T-cell (primary cell): Measurements from ENCODE around the gene GPR75. TPM values are rescaled to one million over a fixed set of nuclear protein-coding genes. Genes with fewer than 3 reads are reported as not detected.

Source experiments
- ATAC-seq, 4 experiments: fragments of 200-7000 bp in 3 of 4; fragments of 150-1000 bp in 1 of 4; cut with Tn5 transposase; replicated peaks in 1 of 4; 1 replicate in 3 of 4; 2 replicates in 1 of 4; pipeline ENCODE4 v1.10.0; 2021; ENCODE audit warnings: moderate library complexity in 3 of 4, mild to moderate bottlenecking in 2 of 4, moderate number of reproducible peaks in 1 of 4
- CTCF ChIA-PET, 2 donors: fragments of 300-600 bp; sonication (Branson Sonifier 250); formaldehyde crosslinking; loops; one replicate each; lab custom pipeline; 2022; ENCODE audit warnings: antibody characterized with exemption in 2 of 2; lab: Charles Lee
- POLR2A ChIA-PET, 2 donors: fragments of 300-600 bp; sonication (Branson Sonifier 250); formaldehyde crosslinking; loops; one replicate each; lab custom pipeline; 2022; ENCODE audit warnings: antibody characterized with exemption in 2 of 2; lab: Charles Lee
- DNase-seq, 35 experiments: peaks; one replicate each; pipeline versions ENCODE4 v3.0.0 to v3.0.0-alpha.2; 2013 to 2023
- H3K27ac ChIP-seq: one replicate; pipeline ENCODE4 v1.5.1; 2013; ENCODE audit warnings: low read length
- H3K27me3 ChIP-seq, 2 experiments: replicated peaks in 1 of 2; 1 replicate in 1 of 2; 2 replicates in 1 of 2; pipeline versions ENCODE4 v1.6.1 to v1.7.0; 2013; ENCODE audit warnings: low read length in 1 of 2, mixed read lengths in 1 of 2; ENCODE audit not compliant: control insufficient read depth in 2 of 2, insufficient read depth in 2 of 2; ENCODE audit errors: extremely low read depth in 1 of 2
- H3K36me3 ChIP-seq, 2 donors: 1 replicate in 1 of 2; 2 replicates in 1 of 2; pipeline versions ENCODE4 v1.6.1 to v1.7.0; 2013; ENCODE audit warnings: low read length in 1 of 2; ENCODE audit not compliant: control insufficient read depth in 2 of 2, insufficient read depth in 1 of 2; ENCODE audit errors: extremely low read depth in 1 of 2
- H3K4me1 ChIP-seq, 2 experiments: 1 replicate in 1 of 2; 2 replicates in 1 of 2; pipeline versions ENCODE4 v1.6.1 to v1.7.0; 2013; ENCODE audit warnings: low read length in 2 of 2, mixed read lengths in 1 of 2; ENCODE audit not compliant: insufficient read depth in 2 of 2, control insufficient read depth in 1 of 2; ENCODE audit errors: extremely low read depth in 1 of 2
- H3K4me3 ChIP-seq, 2 donors: 1 replicate in 1 of 2; 2 replicates in 1 of 2; pipeline versions ENCODE4 v1.5.1 to v1.7.0; 2013; ENCODE audit warnings: mild to moderate bottlenecking in 2 of 2, low read length in 1 of 2, moderate library complexity in 1 of 2; ENCODE audit not compliant: control insufficient read depth in 1 of 2; ENCODE audit errors: extremely low read depth in 1 of 2
- H3K9me3 ChIP-seq: 2 replicates; pipeline ENCODE4 v1.7.0; 2013
- H3K27ac Mint-ChIP-seq, 2 donors: one replicate each; pipeline ENCODE4 v1.8.0; 2020 to 2021; ENCODE audit warnings: mild to moderate bottlenecking in 2 of 2, mixed read lengths in 2 of 2
- H3K27me3 Mint-ChIP-seq, 2 donors: one replicate each; pipeline ENCODE4 v1.8.0; 2021 to 2022; ENCODE audit warnings: mixed read lengths in 2 of 2
- H3K36me3 Mint-ChIP-seq: one replicate; pipeline ENCODE4 v1.8.0; 2021; ENCODE audit warnings: mixed read lengths
- H3K4me1 Mint-ChIP-seq, 3 donors: one replicate each; pipeline ENCODE4 v1.8.0; 2020 to 2022; ENCODE audit warnings: mixed read lengths in 3 of 3, mild to moderate bottlenecking in 1 of 3
- H3K4me3 Mint-ChIP-seq, 3 donors: one replicate each; pipeline ENCODE4 v1.8.0; 2020 to 2022; ENCODE audit warnings: mild to moderate bottlenecking in 3 of 3, mixed read lengths in 3 of 3, moderate library complexity in 3 of 3
- H3K9me3 Mint-ChIP-seq, 3 donors: one replicate each; pipeline ENCODE4 v1.8.0; 2020 to 2022; ENCODE audit warnings: mixed read lengths in 3 of 3
- WGBS: methylation state at CpG from one replicate; pipeline ENCODE4 v1.1.5; 2013; ENCODE audit warnings: missing lambda C conversion rate; ENCODE audit not compliant: insufficient coverage; 5-methylcytosine and 5-hydroxymethylcytosine counted together
- total RNA-seq, 35 experiments: library from RNA in 6 of 35; stranded (reverse) in 6 of 35; fragments of 120-200 nt in 1 of 35; gene quantifications; one replicate each; pipeline versions ENCODE4 v1.2.1 to v1.2.4 and lab custom pipeline; 2013 to 2026

Gene GPR75
- total RNA-seq, 5 donors from 2014 or later (not counting 1 experiment from before 2014, with no cell fraction given) = 2.3 to 3.4 (median 3.0) TPM

DNA sequence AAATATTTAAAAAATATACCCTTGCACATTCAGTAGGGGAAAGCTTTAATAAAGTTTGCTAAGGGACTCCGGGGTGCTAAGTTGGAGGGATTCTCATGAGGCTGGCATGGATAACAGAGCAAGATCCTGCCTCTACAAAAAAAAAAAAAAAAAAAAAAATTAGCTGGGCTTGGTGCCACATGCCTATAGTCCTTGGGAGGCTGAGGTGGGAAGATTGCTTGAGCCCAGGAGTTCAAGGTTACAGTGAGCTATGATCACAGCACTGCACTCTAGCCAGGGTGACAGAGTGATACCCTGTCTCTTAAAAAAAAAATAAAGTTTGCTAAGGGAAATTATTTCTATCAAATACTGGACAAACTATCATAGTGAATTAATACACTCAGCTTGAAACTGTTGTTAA, 17.3 kb upstream of the GPR75 start:
- ChIA-PET POLR2A (no interaction called here), CTCF (interaction anchor here in 1 of 2 donors (0.6 kb wide), 1 partner anchor 69 kb away, joined by 6 read pairs; no protein-coding TSS in a partner anchor)
- Mint-ChIP-seq H3K9me3 (no peaks in the 10 kb centered on the region), H3K27ac (no peak overlapping the region), H3K4me3 (no peak overlapping the region), H3K4me1 (no peaks in the 10 kb centered on the region), H3K27me3 (no peaks in the 10 kb centered on the region), H3K36me3 (peaks cover 51% of the 10 kb centered on the region)
- Histone ChIP-seq H3K36me3 (peaks cover 4 to 48% of the 10 kb centered on the region in 2 donors), H3K27ac (no peak overlapping the region), H3K4me1 (no peaks in the 10 kb centered on the region), H3K9me3 (no peaks in the 10 kb centered on the region), H3K4me3 (no peak overlapping the region), H3K27me3 (no peaks in the 10 kb centered on the region)
- ATAC-seq (no peak), DNase-seq (no peak)
- WGBS = no CpG with 5 or more reads among the region's 1 CpG

DNA sequence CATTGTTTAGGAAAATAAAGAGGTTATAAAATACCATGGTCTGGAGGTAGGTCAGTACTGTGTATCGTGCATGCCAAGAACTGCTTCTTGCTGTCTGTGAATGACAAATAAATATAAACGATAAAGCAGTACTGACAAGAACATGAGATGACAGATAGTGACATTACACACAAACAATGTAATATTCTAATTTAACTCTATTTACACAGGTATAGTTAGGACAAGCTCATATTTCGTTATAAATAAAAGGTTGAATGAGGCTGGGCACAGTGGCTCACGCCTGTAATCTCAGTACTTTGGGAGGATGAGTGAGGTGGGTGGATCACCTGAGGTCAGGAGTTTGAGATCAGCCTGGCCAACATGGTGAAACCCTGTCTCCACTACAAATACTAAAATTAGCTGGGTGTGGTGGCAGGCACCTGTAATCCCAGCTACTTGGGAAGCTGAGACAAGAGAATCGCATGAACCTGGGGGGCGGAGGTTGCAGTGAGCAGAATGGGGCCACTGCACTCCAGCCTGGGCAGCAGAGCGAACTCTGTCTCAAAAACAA, 14.7 kb upstream of the GPR75 start:
- ChIA-PET POLR2A (no interaction called here), CTCF (no interaction called here)
- H3K4me3 ChIP-seq = no peak overlapping the region
- no peaks in the 10 kb centered on the region for H3K4me1 Mint-ChIP-seq
- H3K27ac Mint-ChIP-seq = no peak overlapping the region
- no peak overlapping the region for H3K4me3 Mint-ChIP-seq
- peaks cover 43% of the 10 kb centered on the region for H3K36me3 Mint-ChIP-seq
- DNase-seq (no peak), ATAC-seq (no peak)
- no peaks in the 10 kb centered on the region for H3K9me3 ChIP-seq
- no peaks in the 10 kb centered on the region for H3K9me3 Mint-ChIP-seq
- H3K27me3 ChIP-seq = no peaks in the 10 kb centered on the region
- no peaks in the 10 kb centered on the region for H3K27me3 Mint-ChIP-seq
- H3K36me3 ChIP-seq = peaks cover 4 to 55% of the 10 kb centered on the region in 2 donors
- WGBS = 92% methylated on average over 2 of the region's 7 CpGs
- H3K27ac ChIP-seq = no peak overlapping the region
- no peaks in the 10 kb centered on the region for H3K4me1 ChIP-seq

DNA sequence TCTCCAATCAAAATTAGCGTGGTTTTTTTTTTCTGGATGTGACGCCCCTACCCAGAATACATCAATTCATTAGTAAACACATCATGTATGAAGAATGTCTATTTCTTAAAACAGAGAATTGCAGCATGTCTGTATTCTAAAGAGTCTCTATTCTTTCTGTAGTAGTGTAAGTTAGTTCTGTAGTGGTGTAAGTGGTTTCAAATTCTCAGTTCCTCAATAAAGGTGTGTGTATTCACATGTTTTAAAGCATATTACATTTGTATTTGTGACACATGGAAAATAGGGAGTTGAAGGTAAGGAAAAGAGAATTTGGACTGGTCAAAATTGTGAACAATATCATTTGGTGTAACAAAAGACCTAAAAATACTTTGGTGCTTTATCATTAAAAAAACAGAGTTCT, 8.0 kb upstream of the GPR75 start:
- H3K4me1 ChIP-seq = no peaks in the 10 kb centered on the region
- Mint-ChIP-seq H3K9me3 (no peaks in the 10 kb centered on the region), H3K27ac (no peak overlapping the region), H3K27me3 (no peaks in the 10 kb centered on the region), H3K36me3 (peaks cover 36% of the 10 kb centered on the region), H3K4me1 (peaks cover 2 to 6% (median 6%) of the 10 kb centered on the region in 3 donors), H3K4me3 (no peak overlapping the region)
- no peak overlapping the region for H3K27ac ChIP-seq
- DNase-seq (no peak), ATAC-seq (no peak)
- H3K36me3 ChIP-seq = peaks cover 7 to 55% of the 10 kb centered on the region in 2 donors
- no peaks in the 10 kb centered on the region for H3K27me3 ChIP-seq
- ChIA-PET CTCF (no interaction called here), POLR2A (interaction anchor here in 1 of 2 donors (0.6 kb wide), 1 partner anchor 259 kb away, joined by 7 read pairs; no protein-coding TSS in a partner anchor)
- no peak overlapping the region for H3K4me3 ChIP-seq
- H3K9me3 ChIP-seq = no peaks in the 10 kb centered on the region
- no CpG with 5 or more reads among the region's 2 CpGs for WGBS

- no peaks in the 10 kb centered on the region for H3K9me3 Mint-ChIP-seq
- peaks cover 6 to 11% (median 11%) of the 10 kb centered on the region in 3 donors for H3K4me1 Mint-ChIP-seq
- Histone ChIP-seq H3K4me3 (no peak overlapping the region), H3K4me1 (no peaks in the 10 kb centered on the region), H3K27me3 (no peaks in the 10 kb centered on the region), H3K27ac (no peak overlapping the region), H3K9me3 (no peaks in the 10 kb centered on the region), H3K36me3 (peaks cover 7 to 55% of the 10 kb centered on the region in 2 donors)
- no peak overlapping the region for H3K4me3 Mint-ChIP-seq
- H3K27ac Mint-ChIP-seq = no peak overlapping the region
- DNase-seq (no peak), ATAC-seq (no peak)
- WGBS = 94% methylated on average over 3 of the region's 5 CpGs
- H3K27me3 Mint-ChIP-seq = no peaks in the 10 kb centered on the region
- H3K36me3 Mint-ChIP-seq = peaks cover 36% of the 10 kb centered on the region
- ChIA-PET POLR2A (interaction anchor here in 1 of 2 donors (0.6 kb wide), 1 partner anchor 260 kb away, joined by 7 read pairs; no protein-coding TSS in a partner anchor), CTCF (no interaction called here)
These were observed 7.4 kb upstream of the GPR75 start for GRCh38 chr2:53867169-53867568.

DNA sequence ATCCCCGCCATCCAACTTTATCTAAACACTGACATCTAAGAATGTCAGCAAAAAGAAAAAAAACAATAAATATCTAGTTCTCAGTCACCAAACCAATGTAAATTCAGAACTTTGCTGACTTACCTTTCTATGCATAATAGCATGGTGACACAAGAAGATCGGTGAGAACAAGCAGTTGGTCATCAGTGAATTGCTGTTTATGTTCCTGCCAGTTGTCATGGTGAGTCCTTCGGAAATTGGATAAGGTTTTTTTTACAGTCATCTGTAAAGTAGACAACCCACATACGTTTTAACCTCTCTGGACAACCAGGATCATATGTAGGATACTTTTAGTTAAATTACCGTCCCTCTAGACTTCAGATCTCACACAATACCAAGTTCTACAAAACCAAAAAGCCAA, 6.2 kb upstream of the GPR75 start:
- no peak overlapping the region for H3K27ac Mint-ChIP-seq
- POLR2A ChIA-PET = no interaction called here
- H3K9me3 ChIP-seq = no peaks in the 10 kb centered on the region
- no peaks in the 10 kb centered on the region for H3K4me1 ChIP-seq
- H3K4me1 Mint-ChIP-seq = peaks cover 13 to 22% (median 20%) of the 10 kb centered on the region in 3 donors
- peaks cover 41% of the 10 kb centered on the region for H3K36me3 Mint-ChIP-seq
- H3K27ac ChIP-seq = no peak overlapping the region
- H3K27me3 Mint-ChIP-seq = no peaks in the 10 kb centered on the region
- H3K4me3 ChIP-seq = no peak overlapping the region
- DNase-seq (no peak), ATAC-seq (no peak)
- no peak overlapping the region for H3K4me3 Mint-ChIP-seq
- no peaks in the 10 kb centered on the region for H3K9me3 Mint-ChIP-seq
- H3K27me3 ChIP-seq = no peaks in the 10 kb centered on the region
- peaks cover 7 to 47% of the 10 kb centered on the region in 2 donors for H3K36me3 ChIP-seq
- WGBS = 91% methylated on average over 1 of the region's 5 CpGs
- CTCF ChIA-PET = no interaction called here

- H3K27me3 Mint-ChIP-seq = no peaks in the 10 kb centered on the region
- no peak overlapping the region for H3K4me3 ChIP-seq
- H3K4me1 ChIP-seq = no peaks in the 10 kb centered on the region
- H3K4me3 Mint-ChIP-seq = no peak overlapping the region
- no peaks in the 10 kb centered on the region for H3K9me3 Mint-ChIP-seq
- no peak overlapping the region for H3K27ac Mint-ChIP-seq
- POLR2A ChIA-PET = no interaction called here
- no peak overlapping the region for H3K27ac ChIP-seq
- 100% methylated on average over 2 of the region's 2 CpGs for WGBS
- H3K27me3 ChIP-seq = no peaks in the 10 kb centered on the region
- ATAC-seq (no peak), DNase-seq (no peak)
- peaks cover 47% of the 10 kb centered on the region for H3K36me3 Mint-ChIP-seq
- H3K4me1 Mint-ChIP-seq = peaks cover 13 to 22% (median 20%) of the 10 kb centered on the region in 3 donors
- CTCF ChIA-PET = no interaction called here
- no peaks in the 10 kb centered on the region for H3K9me3 ChIP-seq
- H3K36me3 ChIP-seq = peaks cover 7 to 43% of the 10 kb centered on the region in 2 donors
These were observed 5.5 kb upstream of the GPR75 start for GRCh38 chr2:53865264-53865663.
